Midbrain (tissue), 1 donor: ENCODE results near the gene GPRC5A.

ENCODE experiments used
- DNase-seq: peaks from one replicate; lab custom pipeline; 2025; lab: John Stamatoyannopoulos, UW

GPRC5A gene

GRCh38 chr12:12941450-12942350, 50.3 kb downstream of the GPRC5A start:
- DNase-seq = no peak

GRCh38 chr12:12943586-12944260, 52.4 kb downstream of the GPRC5A start:
- no peak for DNase-seq

GRCh38 chr12:12945591-12945990, 54.2 kb downstream of the GPRC5A start:
- no peak for DNase-seq

- peak; percentile 79 for DNase-seq
Measured at GRCh38 chr12:12946686-12947355, 55.5 kb downstream of the GPRC5A start.

GRCh38 chr12:12947902-12948301, 56.5 kb downstream of the GPRC5A start:
- DNase-seq = no peak

- no peak for DNase-seq
Measured at GRCh38 chr12:12951504-12951903, 60.1 kb downstream of the GPRC5A start.

GRCh38 chr12:12952036-12952435, 60.7 kb downstream of the GPRC5A start, which contains the start of gene GPRC5D:
Gene GPRC5D, minus strand, starts transcription at chr12:12952170. Its CDS starts 1,786 bp downstream, at chr12:12950384.
- DNase-seq = no peak

- no peak for DNase-seq
Measured at GRCh38 chr12:12954356-12954755, 63.0 kb downstream of the GPRC5A start.

- DNase-seq = no peak
Measured at GRCh38 chr12:12954878-12955625, 63.7 kb downstream of the GPRC5A start.

GRCh38 chr12:12958886-12959285, 67.5 kb downstream of the GPRC5A start:
- no peak for DNase-seq

GRCh38 chr12:12960639-12961209, 69.4 kb downstream of the GPRC5A start:
- DNase-seq = no peak

- no peak for DNase-seq
Measured at GRCh38 chr12:12964255-12964654, 72.9 kb downstream of the GPRC5A start.

GRCh38 chr12:12965836-12966235, 74.5 kb downstream of the GPRC5A start:
- DNase-seq = no peak
